ENCODE measurements around the gene WNT9A. TPM values are rescaled to one million over a fixed set of nuclear protein-coding genes. Genes with fewer than 3 reads are reported as not detected.

WNT9A gene
- total and polyA plus RNA-seq, 9 of the 15 experiments (the other 6 are each of a cell fraction or from before 2014, with no cell fraction given), result 0.04 to 0.17 (median 0.10) TPM; not detected in 4

DNA sequence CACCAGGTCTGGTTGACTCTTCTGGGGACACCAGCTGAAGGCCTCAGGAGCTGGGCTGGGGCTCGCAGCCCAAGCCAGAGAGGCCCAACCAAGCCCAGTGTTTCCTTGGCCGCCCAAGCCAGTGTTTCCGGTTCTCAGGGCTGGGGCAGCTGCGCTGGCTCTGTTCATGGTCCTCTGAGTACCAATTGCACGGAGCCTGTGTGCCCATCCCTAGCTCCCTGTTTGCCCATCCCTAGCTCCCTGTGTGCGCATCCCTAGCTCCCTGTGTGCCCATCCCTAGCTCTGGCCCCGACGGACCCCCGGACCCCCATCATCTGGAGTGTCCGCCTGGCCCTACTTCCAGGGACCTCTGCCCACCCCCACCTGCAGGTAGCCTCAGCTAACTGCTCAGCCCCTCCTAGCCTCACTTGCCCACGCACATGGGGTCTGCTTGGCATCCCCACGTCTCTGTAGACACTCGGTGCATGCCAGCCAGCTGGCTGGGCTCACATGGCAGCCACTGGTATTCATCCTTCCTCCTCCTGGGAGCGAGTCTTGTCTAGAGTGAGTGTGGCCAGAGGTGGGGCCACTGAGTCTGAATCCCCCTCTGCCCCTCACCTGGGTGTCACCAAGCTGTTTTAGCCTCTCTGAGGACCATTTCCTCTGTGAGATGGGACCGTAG, 64.0 kb downstream of the WNT9A start (continued):
- no peak for TF ChIP-seq ARID3A (IDR thresholded peaks at IDR 0.05; ENCODE audit: borderline replicate concordance, low read depth, low read length)

DNA sequence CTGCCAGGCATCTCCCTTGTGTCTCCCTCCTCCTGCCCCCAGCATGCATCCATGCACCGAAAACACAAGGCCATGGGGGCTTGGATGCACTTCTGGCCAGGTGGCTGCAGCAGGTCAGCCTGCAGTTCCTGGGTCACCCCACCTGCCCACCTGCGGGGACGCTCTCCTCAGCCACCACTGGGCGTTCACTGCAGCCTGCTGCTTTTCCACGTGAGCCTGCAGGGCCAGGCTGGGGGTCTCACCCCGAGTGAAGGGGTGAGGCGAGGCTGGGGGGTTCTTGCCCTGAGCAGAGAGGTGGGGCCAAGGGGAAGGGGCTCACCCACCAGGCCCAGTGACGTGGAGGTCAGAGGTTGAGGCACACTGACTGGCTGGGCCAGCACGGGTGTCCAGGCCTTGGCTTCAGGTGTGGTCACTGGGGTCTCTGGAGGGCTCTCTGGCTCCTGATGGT, 64.6 kb downstream of the WNT9A start:
- Histone ChIP-seq H3K4me2 (ENCODE audit: insufficient read depth, low read length) (no peak overlapping the region), H3K27me3 (ENCODE audit: control insufficient read depth in 2 of 2, insufficient read depth in 2 of 2, low read length in 2 of 2) (peaks cover 6 to 13% of the 10 kb centered on the region in 2 experiments; a peak in 3 of 5 replicates), H3K36me3 (ENCODE audit: control insufficient read depth, insufficient read depth, low read length) (no peaks in the 10 kb centered on the region), H3K9me3 (replicated peaks; ENCODE audit: control insufficient read depth, insufficient read depth, low read depth, low read length) (no peaks in the 10 kb centered on the region), H2AFZ (ENCODE audit: low read depth, low read length) (no peak overlapping the region), H3K79me2 (ENCODE audit: control insufficient read depth, insufficient read depth, low read length) (no peaks in the 10 kb centered on the region), H3K9ac (ENCODE audit: insufficient read depth in 1 of 2, low read depth in 2 of 2, low read length in 2 of 2) (no peak overlapping the region), H4K20me1 (replicated peaks; ENCODE audit: control insufficient read depth, insufficient read depth, low read length) (no peaks in the 10 kb centered on the region), H3K27ac (ENCODE audit: extremely low read depth, low read depth, low read length) (no peak overlapping the region), H3K9me1 (ENCODE audit: control insufficient read depth, insufficient read depth, low read length) (no peaks in the 10 kb centered on the region), H3K4me3 (no peak overlapping the region), H3K4me1 (replicated peaks in 1 of 2; ENCODE audit: control insufficient read depth in 2 of 2, insufficient read depth in 2 of 2, low read length in 2 of 2) (peaks cover 10 to 47% of the 10 kb centered on the region in 2 experiments)
- ATAC-seq (no peak), FAIRE-seq (no peak), DNase-seq (ENCODE audit: extremely low read depth in 1 of 4, low spot score in 3 of 4) (peak in 1 of 4 experiments; percentile 12)
- ChIA-PET CTCF (ENCODE audit: low intra/inter-chr PET ratio) (no interaction called here), POLR2A (interaction anchor here (1.3 to 1.4 kb wide), 2 partner anchors 8 to 17 kb away, joined by 4 read pairs; no protein-coding TSS in a partner anchor)
- intact Hi-C loops (cut with micrococcal nuclease) (no loop called here), in situ Hi-C loops (cut with MboI) (no loop called here)
- no TSS peak for BruUV-seq (replicated peaks)
- 6% methylated on average over 9 of the region's 9 CpGs for WGBS (ENCODE audit: insufficient coverage, low coverage, missing lambda C conversion rate)
- TF ChIP-seq PHF20 (IDR thresholded peaks at IDR 0.05; ENCODE audit: partially characterized antibody), result no peak
- 0 out of 2 replicates have a peak, but pooled peaks have one; percentile 33 for TF ChIP-seq CBFB (CRISPR knock-in tag; IDR thresholded peaks at IDR 0.05)
